OCI-LY7 (cell line): Measurements from ENCODE around the gene PLTP. TPM values are rescaled to one million over a fixed set of nuclear protein-coding genes. Genes with fewer than 3 reads are reported as not detected.

Source experiments
- BruUV-seq: library from RNA; stranded (reverse); fragments of 400-500 nt; replicated peaks from 2 replicates; lab custom pipeline; 2021; lab: Mats Ljungman, UMichigan
- CTCF ChIA-PET: fragments of 300-600 bp; sonication (Branson Sonifier 250); formaldehyde crosslinking; loops from one replicate; lab custom pipeline; 2022; ENCODE audit warnings: antibody characterized with exemption; ENCODE audit not compliant: unreplicated experiment; lab: Charles Lee
- POLR2A ChIA-PET: fragments of 300-600 bp; sonication (Branson Sonifier 250); formaldehyde crosslinking; loops from one replicate; lab custom pipeline; 2022; ENCODE audit warnings: antibody characterized with exemption; lab: Charles Lee
- DNase-seq: peaks from one replicate; pipeline ENCODE4 v3.0.0-alpha.2; 2015; ENCODE audit warnings: low spot score
- H2AFZ ChIP-seq: fragments of 200-600 bp; sonication (generic), shearing (Covaris generic); 2 replicates; pipeline ENCODE4 v1.6.1; 2014; ENCODE audit warnings: mild to moderate bottlenecking, antibody characterized with exemption, low read length, moderate library complexity
- H3K27ac ChIP-seq: fragments of 200-600 bp; sonication (generic); 2 replicates; pipeline ENCODE4 v1.5.1; 2014; ENCODE audit warnings: mixed run types, low read depth, mild to moderate bottlenecking, moderate library complexity, low read length, inconsistent platforms; ENCODE audit not compliant: poor library complexity, severe bottlenecking
- H3K36me3 ChIP-seq: fragments of 200-600 bp; sonication (generic); 2 replicates; pipeline ENCODE4 v1.6.1; 2014; ENCODE audit warnings: mild to moderate bottlenecking, antibody characterized with exemption, low read length, moderate library complexity, mixed read lengths; ENCODE audit not compliant: insufficient read depth
- H3K4me1 ChIP-seq: fragments of 200-600 bp; sonication (generic); 2 replicates; pipeline ENCODE4 v1.5.1; 2014; ENCODE audit warnings: mild to moderate bottlenecking, low read length; ENCODE audit not compliant: insufficient read depth, poor library complexity, severe bottlenecking
- H3K4me2 ChIP-seq: fragments of 200-600 bp; sonication (generic); 2 replicates; pipeline ENCODE4 v1.6.1; 2014; ENCODE audit warnings: mild to moderate bottlenecking, low read length
- H3K4me3 ChIP-seq: fragments of 200-600 bp; sonication (generic); 2 replicates; pipeline ENCODE4 v1.5.1; 2014; ENCODE audit warnings: mild to moderate bottlenecking, low read depth, low read length; ENCODE audit not compliant: poor library complexity, severe bottlenecking
- H3K79me2 ChIP-seq: fragments of 200-600 bp; sonication (generic); 2 replicates; pipeline ENCODE4 v1.6.1; 2016; ENCODE audit warnings: low read depth, mild to moderate bottlenecking, low read length, moderate library complexity, mixed read lengths; ENCODE audit not compliant: insufficient read depth
- H3K9me2 ChIP-seq: fragments of 200-600 bp; sonication (generic); 2 replicates; pipeline ENCODE4 v1.6.1; 2016; ENCODE audit warnings: mild to moderate bottlenecking, low read length, mixed read lengths; ENCODE audit not compliant: insufficient read depth
- H3K9me3 ChIP-seq: fragments of 200-600 bp; sonication (generic); 2 replicates; pipeline ENCODE4 v1.6.1; 2014; ENCODE audit warnings: mild to moderate bottlenecking, mixed run types, low read length, mixed read lengths
- H4K20me1 ChIP-seq: fragments of 200-600 bp; sonication (generic); 2 replicates; pipeline ENCODE4 v1.6.1; 2014; ENCODE audit warnings: mild to moderate bottlenecking, antibody characterized with exemption, low read length, moderate library complexity, mixed read lengths; ENCODE audit not compliant: insufficient read depth
- CTCF ChIP-seq: fragments of 200-600 bp; sonication (generic); conservative IDR thresholded peaks from 2 replicates; pipeline ENCODE4 v1.5.1; 2014; ENCODE audit warnings: mild to moderate bottlenecking, antibody characterized with exemption, low read length, moderate library complexity, mixed read lengths
- EZH2phosphoT487 ChIP-seq: fragments of 200-600 bp; sonication (generic); IDR thresholded peaks from 2 replicates; pipeline ENCODE4 v1.6.1; 2018; ENCODE audit warnings: low read depth, borderline replicate concordance, mild to moderate bottlenecking, mixed run types, antibody characterized with exemption, low read length, moderate library complexity, mixed read lengths
- intact Hi-C: fragments of 100-400 bp; cut with micrococcal nuclease; formaldehyde crosslinking; loops from one replicate; pipeline ENCODE4 v1.10.0; 2022; ENCODE audit not compliant: unreplicated experiment
- total RNA-seq, 2 experiments: library from RNA; depleted of rRNA in 1 of 2; stranded (reverse); fragments of >200 nt in 1 of 2; shearing (Covaris generic) in 1 of 2; gene quantifications; 2 replicates each; pipeline ENCODE4 v1.2.3, GENCODE V29; 2014 to 2022

PLTP gene
- total RNA-seq, 2 experiments from 2014 or later = 12.7 to 17.1 TPM

DNA sequence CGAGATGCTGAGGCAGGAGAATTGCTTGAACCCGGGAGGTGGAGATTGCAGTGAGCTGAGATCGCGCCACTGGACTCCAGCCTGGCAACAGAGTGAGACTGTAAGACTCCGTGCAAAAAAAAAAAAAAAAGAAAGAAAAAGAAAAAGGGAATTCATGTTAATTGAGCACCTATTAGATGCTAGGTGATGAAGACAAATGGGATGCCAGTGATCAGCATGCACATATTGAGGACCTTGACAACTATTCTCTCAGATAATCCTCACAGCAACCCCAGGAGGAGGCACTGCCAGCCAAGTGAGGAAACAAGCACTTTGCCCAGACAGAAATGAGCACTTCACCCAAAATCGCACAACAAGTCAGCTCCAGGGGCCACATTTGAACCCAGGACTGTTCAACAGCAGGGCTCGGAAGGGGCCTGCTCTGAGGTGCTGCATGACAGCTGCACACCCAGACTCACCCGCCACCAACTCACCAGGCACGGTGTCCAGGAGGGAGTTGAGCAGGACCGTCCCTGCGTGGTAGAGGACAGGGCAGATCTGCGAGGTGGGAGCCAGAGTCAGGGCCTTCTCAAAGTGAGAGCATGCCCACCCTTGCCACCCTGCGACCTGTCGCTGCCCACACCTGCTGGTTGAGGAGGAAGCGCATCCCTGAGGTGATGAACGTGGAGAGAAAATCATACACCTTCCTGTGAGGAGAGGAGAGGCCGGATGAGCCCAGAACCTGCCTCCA, 4.6 kb downstream of the PLTP start:
- Histone ChIP-seq H4K20me1 (no peaks in the 10 kb centered on the region), H3K9me2 (no peaks in the 10 kb centered on the region), H3K36me3 (no peaks in the 10 kb centered on the region), H3K79me2 (no peaks in the 10 kb centered on the region), H3K4me1 (peaks cover 19% of the 10 kb centered on the region), H3K9me3 (no peaks in the 10 kb centered on the region), H3K4me3 (no peak overlapping the region), H2AFZ (no peak overlapping the region), H3K27ac (no peak overlapping the region), H3K4me2 (no peak overlapping the region)
- DNase-seq = no peak
- ChIA-PET POLR2A (no interaction called here), CTCF (no interaction called here)
- intact Hi-C loops = no loop called here
- no TSS peak for BruUV-seq
- no peak for TF ChIP-seq EZH2phosphoT487
- TF ChIP-seq CTCF = no peak

GRCh38 chr20:45905505-45906079, 6.4 kb downstream of the PLTP start:
- no peaks in the 10 kb centered on the region for H4K20me1 ChIP-seq
- no peak overlapping the region for H3K4me2 ChIP-seq
- ChIA-PET POLR2A (interaction anchor here (0.7 kb wide), 1 partner anchor 48 kb away, joined by 3 read pairs; the partner anchor contains the start of genes ACOT8 and ZSWIM3), CTCF (no interaction called here)
- intact Hi-C loops = no loop called here
- no peak overlapping the region for H3K4me3 ChIP-seq
- no peaks in the 10 kb centered on the region for H3K9me2 ChIP-seq
- no TSS peak for BruUV-seq
- no peaks in the 10 kb centered on the region for H3K79me2 ChIP-seq
- no peak overlapping the region for H2AFZ ChIP-seq
- no peak for DNase-seq
- peaks cover 15% of the 10 kb centered on the region for H3K4me1 ChIP-seq
- TF ChIP-seq EZH2phosphoT487 (no peak), CTCF (no peak)
- H3K27ac ChIP-seq = no peak overlapping the region
- no peaks in the 10 kb centered on the region for H3K9me3 ChIP-seq
- H3K36me3 ChIP-seq = no peaks in the 10 kb centered on the region
